CD4-positive, alpha-beta T cell treated with Interleukin-2 at 100 ng/mL for 4 hours (primary cell): ENCODE measurements around the gene DMD.

Experiments
- DNase-seq: peaks from one replicate; pipeline ENCODE4 v3.0.0-alpha.2; 2020; ENCODE audit warnings: low spot score

The DMD gene

DNA sequence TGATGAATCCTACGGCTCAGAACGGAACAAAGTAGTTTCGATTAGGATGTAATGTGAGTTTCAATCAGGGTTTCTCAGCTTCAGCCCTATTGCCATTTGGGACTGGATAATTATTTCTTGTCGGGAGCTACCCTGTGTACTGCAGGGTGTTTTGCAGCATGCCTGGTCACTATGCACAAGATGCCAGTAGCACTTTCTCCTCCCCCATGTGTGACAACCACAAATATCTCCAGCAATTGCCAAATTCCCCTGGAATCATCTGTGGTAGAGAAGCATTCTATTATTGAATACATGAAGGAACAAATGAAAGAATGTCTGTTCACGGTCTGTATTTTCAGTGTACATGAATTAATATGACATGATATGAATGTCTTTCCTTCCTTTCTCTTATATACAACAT is 1356.6 kb downstream of the DMD start:
- no peak for DNase-seq

GRCh38 chrX:31851761-31852160 is 1359.6 kb downstream of the DMD start:
- no peak for DNase-seq

DNA sequence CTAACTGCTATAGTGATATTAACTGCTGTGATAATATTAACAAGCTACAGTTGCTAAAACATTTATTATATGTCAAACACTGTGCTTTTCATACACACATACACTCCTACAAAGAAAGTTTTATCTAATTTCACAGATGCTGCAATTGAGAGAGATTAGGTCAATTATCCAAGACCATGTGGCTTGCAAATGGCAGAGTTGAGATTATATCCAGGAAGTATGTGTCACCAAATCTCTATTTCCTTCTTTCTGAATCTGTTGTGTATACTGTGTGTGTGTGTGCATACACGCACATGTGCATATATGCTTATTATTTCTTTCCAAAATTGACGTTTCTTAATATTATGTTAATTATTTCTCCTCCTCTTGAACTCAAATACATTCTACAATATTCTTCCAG is 1363.6 kb downstream of the DMD start:
- DNase-seq, result no peak

GRCh38 chrX:31845003-31845402 is 1366.3 kb downstream of the DMD start:
- DNase-seq, result no peak

- no peak for DNase-seq
Observed at GRCh38 chrX:31838617-31839016, 1372.7 kb downstream of the DMD start.

DNA sequence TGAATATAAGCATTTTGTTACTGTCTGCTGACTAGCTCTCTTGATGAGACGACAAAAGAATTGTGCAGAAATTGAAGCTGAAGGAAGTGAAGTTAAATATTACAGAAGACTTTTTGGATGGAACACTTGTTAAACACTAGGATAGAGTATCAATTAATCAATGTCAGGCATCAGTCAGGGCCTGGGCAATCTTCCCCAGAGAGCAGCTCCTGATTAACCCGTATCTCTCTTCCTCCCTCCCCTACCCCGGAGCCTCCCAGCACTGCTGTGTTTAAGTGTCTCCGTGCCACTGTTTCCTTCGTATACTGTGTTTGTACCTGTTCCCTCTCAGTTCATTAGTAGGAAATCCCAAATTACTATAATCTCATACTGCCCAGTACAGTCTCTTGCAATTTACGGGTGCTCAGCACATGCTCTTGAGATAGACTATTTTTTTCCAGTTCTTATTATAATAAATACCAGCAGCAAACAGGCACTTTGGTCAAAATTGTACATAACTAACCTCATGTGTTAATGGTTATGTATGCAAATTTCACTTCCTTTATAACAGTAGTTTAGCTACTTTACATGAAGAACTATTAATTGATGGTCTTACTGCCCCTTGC is 1373.8 kb downstream of the DMD start:
- no peak for DNase-seq

- no peak for DNase-seq
Observed at GRCh38 chrX:31836479-31836878, 1374.9 kb downstream of the DMD start.

- no peak for DNase-seq
Observed at GRCh38 chrX:31832263-31832662, 1379.1 kb downstream of the DMD start.

GRCh38 chrX:31820430-31821210 is 1390.7 kb downstream of the DMD start:
- no peak for DNase-seq

DNA sequence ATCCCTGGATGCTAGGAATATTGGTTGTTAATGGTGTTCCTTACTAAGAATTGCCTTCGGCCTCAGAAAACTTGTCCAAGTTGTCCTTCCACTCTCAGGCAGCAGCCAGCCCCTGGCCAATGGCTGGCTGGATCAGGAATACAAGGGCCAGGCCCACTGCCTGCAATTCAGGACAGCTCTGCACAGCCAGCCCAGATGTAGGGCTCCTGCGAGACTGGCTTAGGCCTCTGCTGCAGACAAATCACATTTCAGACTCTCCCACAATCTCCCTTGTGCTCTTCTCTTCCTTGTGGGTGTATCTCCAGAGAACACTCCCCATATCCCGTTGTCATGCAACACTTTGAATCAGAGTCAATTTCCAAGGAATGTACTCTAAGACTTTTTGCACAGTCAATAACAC is 1391.9 kb downstream of the DMD start:
- no peak for DNase-seq

GRCh38 chrX:31811106-31811505 is 1400.2 kb downstream of the DMD start:
- DNase-seq, result no peak

- DNase-seq, result no peak
Observed at GRCh38 chrX:31808357-31808756, 1403.0 kb downstream of the DMD start.

DNA sequence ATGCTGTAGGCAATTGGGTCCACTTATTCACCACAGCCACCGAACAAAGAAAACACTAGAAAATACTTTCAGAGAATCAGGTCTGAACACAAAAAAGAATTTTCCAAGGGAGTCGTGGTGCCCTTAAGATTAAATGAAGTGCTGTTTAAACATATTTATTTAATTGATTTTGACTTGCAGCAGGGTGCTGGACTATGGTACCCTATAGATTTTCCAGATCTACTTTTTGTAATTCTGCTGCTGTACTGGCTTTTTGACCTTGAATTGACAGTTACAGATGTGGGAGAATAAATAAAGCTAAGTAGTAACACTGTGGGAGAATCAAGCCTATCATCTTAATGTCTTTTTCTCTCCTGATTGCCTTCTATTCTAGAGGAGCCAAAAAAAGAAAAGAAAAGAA is 1404.2 kb downstream of the DMD start:
- no peak for DNase-seq

DNA sequence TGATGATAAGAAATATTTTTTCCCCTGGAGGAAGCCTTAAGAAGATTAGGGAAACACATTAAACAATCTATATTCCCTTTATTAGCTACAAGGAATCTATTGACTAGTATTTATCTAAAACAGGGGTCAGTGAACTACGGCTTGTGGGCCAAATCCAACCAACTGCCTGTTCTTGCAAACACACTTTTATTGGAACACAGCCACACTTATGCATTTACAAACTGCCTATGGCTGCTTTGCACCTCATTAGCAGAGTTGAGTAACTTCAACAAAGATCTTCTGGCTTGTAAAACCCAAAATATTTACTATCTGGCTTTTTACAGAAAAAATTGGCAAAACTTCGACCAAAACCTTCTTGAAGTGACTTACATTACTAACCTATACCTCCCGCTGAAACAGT is 1405.6 kb downstream of the DMD start:
- no peak for DNase-seq

- no peak for DNase-seq
Observed at GRCh38 chrX:31800219-31800618, 1411.1 kb downstream of the DMD start.

GRCh38 chrX:31796624-31797023 is 1414.7 kb downstream of the DMD start:
- DNase-seq, result no peak

DNA sequence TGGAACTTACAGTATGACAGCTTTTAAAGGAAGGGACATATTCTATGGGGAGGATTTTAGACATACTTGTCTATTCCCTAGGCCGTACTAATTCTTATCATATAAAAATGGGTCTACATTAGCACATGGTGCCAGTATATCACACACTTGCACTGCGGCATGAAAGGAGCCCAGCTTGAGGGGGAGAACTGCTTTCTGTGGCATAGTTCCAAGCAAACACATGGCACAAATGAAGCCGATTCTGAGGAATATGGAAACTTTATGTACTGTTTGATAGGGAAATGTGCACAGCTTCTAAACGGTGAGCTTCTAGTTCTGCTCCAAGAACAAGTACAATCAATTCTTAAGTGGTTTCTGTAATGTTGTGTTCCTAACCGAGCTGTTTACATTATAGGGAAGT is 1463.9 kb downstream of the DMD start:
- no peak for DNase-seq

DNA sequence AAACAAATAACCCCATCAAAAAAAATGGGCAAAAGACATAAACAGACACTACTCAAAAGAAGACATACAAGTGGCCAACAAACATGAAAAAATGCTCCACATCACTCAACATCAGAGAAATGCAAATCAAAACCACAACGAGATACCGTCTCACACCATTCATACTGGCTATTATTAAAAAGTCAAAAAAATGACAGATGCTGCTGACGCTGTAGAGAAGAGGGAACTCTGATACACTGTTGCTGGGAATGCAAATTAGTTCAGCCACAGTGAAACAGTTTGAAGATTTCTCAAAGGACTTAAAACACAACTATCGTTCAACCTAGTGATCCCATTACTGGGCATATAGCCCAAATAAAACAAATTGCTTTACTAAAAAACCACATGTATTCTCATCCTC is 1468.3 kb downstream of the DMD start:
- no peak for DNase-seq

DNA sequence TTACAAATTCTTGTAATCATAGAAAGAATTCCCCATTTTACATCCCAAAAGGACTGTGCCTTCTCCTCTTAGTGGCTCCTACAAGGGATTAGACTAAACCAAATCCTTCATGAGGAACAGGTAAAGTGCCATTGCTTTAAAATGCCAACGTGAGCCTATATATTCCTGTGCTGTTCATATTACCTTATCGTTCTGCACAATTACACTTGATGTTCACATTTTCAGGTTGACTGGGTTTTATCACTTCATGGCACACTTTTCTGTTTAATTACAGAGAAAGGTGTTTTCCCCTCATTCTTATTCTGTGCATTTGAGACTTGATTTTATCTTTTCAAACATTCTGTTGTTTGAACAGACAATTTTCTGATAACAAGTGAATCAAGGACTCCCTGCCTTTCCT is 1493.9 kb downstream of the DMD start:
- no peak for DNase-seq

DNA sequence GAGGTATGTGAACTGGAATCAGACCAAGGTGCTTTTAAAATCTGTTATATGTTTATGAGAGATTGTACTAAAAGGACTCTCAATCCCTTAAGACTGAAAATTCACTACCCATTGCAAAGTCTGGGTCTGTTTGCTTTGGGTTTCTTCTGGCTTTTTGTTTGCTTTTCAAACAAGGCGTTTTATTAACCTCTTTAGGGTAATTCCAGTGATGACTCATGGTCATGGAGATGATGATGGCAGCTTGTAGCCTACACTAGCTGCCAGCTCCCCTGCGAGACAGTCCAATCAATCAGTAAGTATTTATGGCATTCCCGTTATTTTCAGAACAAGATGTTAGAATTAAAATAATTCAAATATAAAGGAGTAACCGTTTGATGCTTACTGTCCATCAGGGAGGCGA is 1495.7 kb downstream of the DMD start:
- no peak for DNase-seq

- DNase-seq, result no peak
Observed at GRCh38 chrX:31714797-31715196, 1496.6 kb downstream of the DMD start.

DNA sequence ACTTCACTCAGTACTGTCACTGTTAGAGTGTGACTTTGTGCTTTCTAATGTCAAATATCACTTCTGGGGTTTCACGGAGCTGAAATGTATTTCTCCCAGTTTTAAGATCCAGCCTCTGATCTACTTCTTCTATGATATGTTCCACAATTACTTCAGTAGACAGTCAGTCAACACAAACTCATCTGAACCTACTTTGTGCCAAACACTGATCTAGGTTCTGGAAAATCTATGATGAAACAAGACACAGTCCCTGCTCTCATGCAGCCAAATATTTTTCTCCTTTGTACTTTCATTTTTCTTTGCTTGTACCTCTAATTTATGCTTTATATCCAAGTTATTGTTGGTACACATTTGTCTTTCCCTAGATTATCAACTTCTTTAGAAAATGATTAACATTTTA is 1498.2 kb downstream of the DMD start:
- DNase-seq, result no peak

DNA sequence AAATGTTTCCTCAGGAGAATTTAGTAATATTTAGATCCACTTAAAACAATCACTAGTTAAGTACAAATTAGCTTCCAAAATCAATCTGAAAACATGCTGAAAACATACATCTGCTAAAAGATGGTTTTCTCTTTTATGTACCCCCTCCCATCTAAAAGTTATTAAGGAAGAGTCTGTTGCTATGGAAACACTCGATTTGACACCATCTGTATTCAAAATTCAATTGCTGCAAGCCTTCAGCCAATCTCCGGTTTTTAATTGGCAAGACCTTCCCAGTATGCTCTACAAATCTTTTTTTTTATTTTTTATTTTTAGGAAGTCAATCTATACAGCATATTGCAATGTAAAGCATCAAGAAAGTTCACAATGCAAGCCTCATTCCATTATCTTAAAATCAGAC is 1500.2 kb downstream of the DMD start:
- no peak for DNase-seq

GRCh38 chrX:31708116-31708515 is 1503.2 kb downstream of the DMD start:
- no peak for DNase-seq
